Measurements from ENCODE around the gene ALPL.
A peak's percentile ranks its signal among the peaks of the same experiment; 100 is the strongest.
"Not testable (repeated sequence)": the region's sequence is repeated elsewhere in the genome, so short reads cannot be mapped to it uniquely, and the experiment has no call there.

ALPL gene

GRCh38 chr1:21563971-21564370 is 54.7 kb downstream of the ALPL start:
- no peak for DNase-seq

DNA sequence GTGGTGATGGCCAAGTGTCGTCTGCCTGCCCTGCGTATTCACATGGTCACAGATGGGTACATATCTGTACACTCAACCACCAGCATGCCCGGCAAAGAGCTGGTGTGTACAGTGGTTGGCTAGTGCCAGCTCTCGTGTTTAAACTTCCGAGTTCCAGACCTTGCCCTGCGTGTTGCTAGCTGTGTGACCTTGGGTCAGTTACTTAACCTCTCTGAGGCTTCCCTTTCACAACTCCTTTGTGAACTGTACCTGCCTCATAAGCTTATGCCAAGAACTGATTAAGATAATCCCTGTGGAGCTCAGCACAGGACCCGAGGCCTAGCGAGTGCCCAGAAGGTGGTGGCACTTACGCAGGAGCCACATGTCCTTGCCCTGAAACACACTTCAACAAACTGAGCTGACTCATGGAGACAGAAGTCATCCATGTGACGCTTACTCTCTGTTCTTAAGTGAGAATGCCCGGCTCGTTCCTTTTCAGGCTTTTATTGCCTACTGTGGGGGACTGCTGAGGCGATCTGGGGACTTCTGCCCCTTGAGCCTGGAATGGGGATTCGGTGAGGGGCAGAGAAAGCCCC is 55.4 kb downstream of the ALPL start:
- no peak for DNase-seq

GRCh38 chr1:21565285-21565684 is 56.1 kb downstream of the ALPL start:
- DNase-seq, result no peak

DNA sequence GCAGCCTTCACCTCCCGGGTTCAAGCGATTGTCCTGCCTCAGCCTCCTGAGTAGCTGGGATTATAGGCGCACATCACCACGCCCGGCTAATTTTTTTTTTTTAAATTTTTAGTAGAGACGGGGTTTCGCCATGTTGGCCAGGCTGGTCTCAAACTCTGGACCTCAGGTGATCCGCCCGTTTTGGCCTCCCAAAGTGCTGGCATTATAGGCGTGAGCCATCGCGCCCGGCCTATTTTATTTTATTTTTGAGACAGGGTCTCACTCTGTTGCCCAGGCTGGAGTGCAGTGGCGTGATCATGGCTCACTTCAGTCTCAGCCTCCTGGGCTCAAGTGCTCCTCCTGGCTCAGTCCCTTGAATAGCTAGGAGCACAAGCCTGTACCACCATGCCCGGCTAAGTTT is 57.1 kb downstream of the ALPL start:
- not testable (repeated sequence) for DNase-seq

DNA sequence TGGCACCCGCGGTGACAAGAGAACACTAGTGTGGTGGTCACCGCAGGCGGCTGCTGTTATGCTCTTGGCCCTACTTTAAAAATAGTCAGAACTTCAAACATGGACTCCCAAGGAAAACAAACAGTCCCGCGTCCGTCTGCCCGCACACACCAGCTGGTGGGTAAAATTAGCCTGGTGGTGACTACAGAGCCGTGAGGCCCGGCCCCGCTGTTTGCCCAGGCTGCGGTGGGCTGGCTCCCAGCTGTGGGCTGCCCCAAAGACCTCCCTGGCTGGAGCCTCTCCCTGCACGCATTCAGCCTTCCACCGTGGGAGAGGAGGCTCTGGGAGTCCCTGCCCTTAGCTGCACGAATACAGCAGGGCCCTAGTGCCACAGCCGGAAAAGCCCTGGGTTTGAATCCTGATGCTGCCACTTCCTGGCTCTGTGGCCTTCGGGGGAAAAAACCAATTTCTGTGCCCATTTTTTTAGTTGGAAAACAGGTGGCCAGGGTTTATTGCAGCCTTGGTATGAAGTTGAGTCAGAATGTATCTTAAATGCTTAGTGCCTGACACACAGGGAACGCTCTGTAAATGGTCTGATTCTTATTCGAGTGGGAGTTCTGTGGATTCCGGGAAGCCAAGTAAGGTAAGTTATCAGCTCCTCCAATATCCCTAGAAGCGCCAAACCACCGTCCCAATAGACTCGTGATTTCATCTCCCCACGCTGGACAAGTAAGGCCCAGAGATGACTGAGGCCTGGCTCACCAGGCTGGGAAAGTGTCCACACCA is 58.2 kb downstream of the ALPL start:
- peak; percentile 49 for DNase-seq

GRCh38 chr1:21568006-21568746 is 59.0 kb downstream of the ALPL start:
- DNase-seq, result peak; percentile 86

DNA sequence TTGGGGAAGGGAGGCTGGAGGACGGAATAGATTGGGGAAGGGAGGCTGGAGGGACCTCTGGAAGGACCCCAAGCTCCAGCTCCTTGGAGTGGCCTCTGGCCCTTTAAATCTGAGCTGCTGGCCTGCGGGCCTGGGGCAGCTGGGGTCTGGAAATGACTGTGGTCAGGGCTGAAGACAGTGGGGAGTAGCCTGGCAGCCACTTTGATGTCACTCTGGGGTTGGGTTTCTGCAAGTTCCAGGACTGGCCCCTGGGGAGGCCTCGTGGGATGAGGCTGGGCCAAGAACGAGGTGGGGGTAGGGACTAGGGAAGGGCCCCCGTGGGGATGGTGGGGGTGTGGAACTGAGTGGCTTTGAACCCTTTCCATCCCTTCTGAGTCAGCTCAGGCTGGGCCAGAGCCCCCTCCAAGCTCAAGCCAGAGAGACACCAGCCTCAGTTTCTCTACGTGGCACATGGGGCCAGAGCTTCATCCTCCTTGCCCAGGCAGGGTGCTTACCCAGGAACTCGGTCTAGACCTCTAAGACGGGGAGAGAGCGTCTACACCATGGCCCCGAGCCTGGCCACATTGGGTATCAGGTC is 59.7 kb downstream of the ALPL start:
- peak; percentile 46 for DNase-seq

DNA sequence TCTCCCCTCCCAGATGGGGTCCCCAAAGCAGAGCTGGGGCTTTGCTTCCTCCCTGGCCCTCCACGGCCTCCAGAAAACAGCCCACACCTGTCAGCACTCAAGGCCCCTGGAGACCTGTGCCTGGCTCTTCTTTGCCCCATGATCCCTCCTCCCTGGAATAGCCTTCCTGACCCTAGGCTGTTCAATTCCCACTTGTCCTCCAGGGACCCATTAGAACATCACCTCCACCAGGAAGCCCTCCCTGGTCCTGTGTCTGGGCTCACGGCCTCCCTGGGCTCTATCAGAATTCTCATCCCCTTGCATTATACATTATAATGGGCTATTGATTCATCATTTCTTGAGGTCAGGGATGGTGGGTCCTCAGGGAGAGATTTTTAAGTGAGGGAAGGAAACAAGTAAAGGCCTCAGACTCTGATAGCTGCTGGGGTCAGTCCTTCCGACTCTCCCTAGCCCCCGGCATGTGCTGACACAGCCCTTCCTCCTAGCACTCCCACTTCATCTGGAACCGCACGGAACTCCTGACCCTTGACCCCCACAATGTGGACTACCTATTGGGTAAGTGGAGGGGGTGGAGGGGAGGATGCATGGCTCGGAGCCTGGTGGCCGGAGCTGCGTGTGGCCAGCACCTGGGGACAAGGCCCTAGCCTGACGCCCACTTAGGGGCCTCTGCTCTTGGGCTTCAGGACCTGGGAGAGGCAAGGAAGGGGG is 60.8 kb downstream of the ALPL start:
- DNase-seq, result peak; percentile 8

GRCh38 chr1:21570528-21570875 is 61.3 kb downstream of the ALPL start:
- DNase-seq, result no peak

DNA sequence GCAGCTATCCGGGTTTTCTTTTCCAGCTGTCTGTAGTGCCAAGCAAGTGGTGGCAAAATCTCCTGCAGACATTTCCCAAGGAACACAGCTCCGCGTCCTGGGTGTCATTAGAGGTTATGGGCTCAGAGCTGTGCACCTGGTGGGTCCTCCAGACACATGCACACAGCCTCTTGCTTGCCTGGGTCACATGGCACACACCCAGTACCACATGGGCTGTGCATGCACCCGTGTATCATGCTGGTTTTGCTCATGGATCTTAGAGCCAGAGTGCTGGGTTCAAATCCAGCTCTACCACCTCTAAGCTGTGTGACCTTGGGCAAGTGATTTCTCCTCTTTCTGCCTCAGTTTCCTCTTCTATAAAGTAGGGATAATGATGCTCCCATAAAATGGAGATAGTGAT is 61.7 kb downstream of the ALPL start:
- DNase-seq, result no peak

- DNase-seq, result peak; percentile 40
Measured at GRCh38 chr1:21572221-21572620, 63.0 kb downstream of the ALPL start.

DNA sequence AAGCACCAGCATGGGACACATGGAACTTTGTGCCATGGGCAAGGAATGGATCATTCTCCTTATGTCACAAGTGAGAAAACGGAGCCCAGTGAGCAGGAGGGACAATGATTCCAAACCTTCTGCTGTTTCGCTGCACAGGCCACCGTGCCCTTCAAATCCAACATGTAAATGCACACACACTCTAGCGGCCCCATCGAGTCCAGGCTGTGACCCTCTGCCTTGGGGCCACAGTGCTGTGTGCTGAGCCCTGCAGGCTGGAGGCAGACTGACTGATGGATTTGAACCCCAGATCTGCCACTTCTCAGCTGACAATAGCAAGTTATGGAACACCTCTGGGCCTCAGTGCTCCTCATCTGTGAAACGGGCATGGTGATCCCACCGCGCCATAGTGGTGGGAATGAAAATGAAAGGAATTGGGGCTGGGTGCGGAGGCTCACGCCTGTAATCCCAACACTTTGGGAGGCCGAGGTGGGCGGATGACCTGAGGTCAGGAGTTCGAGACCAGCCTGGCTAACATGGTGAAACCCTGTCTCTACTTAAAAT is 63.6 kb downstream of the ALPL start:
- no peak for DNase-seq

- DNase-seq, result no peak
Measured at GRCh38 chr1:21573475-21573874, 64.3 kb downstream of the ALPL start.

GRCh38 chr1:21573971-21574465 is 64.8 kb downstream of the ALPL start:
- peak; percentile 95 for DNase-seq

- DNase-seq, result peak; percentile 93
Measured at GRCh38 chr1:21574466-21575151, 65.4 kb downstream of the ALPL start.

- no peak for DNase-seq
Measured at GRCh38 chr1:21575351-21575942, 66.2 kb downstream of the ALPL start.

- DNase-seq, result no peak
Measured at GRCh38 chr1:21576031-21576797, 67.0 kb downstream of the ALPL start.

DNA sequence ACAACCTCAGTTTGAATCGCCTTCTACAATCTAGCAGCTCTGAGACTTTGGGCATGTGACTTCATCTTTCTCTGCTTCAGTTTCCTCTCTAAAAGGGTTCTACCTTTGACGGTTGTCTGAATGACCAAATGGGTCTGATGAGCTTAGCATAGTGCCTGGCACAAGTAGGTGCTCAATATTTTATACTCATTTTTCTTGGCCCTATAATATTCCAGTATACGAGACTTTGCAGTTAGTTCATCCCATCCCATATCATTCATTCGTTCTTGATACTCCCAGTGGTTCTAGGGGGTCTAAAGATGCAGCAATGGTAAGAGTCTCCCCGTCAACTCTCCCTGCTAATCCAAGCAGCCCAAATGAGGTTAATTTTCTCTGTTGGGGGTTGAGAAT is 67.6 kb downstream of the ALPL start:
- no peak for DNase-seq

- DNase-seq, result no peak
Measured at GRCh38 chr1:21577324-21577723, 68.1 kb downstream of the ALPL start.

- no peak for DNase-seq
Measured at GRCh38 chr1:21577933-21578332, 68.7 kb downstream of the ALPL start.

DNA sequence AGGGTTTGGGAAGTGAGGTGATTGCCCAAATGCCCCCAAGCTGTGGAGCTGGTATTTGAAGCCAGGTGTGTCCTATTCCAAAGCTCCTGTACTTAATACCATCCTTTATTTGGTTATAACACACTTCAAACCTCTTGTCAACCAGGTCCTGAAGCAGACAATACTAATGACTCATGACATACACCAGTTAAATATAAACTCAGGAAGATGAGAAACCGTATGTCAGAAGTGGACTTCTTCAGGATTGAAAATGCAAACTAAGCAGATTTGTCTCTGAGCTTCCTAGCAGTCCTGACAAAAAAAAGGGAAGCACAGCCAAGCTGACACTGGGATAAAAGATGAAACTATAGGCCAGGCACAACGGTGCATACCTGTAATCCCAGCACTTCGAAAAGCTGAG is 70.6 kb downstream of the ALPL start:
- no peak for DNase-seq
